Coronary artery (tissue), 2 donors: ENCODE measurements around the gene CSE1L.
"Not testable (repeated sequence)": the region's sequence is repeated elsewhere in the genome, so short reads cannot be mapped to it uniquely, and the experiment has no call there.

ENCODE experiments used
- DNase-seq: peaks from one replicate; pipeline ENCODE4 v3.0.0-alpha.2; 2017; ENCODE audit warnings: low spot score
- H3K27ac ChIP-seq, 2 donors: fragments of 200-600 bp; sonication (generic); one replicate each; pipeline ENCODE4 v1.5.1; 2016 to 2019
- H3K4me3 ChIP-seq: fragments of 200-600 bp; sonication (generic); 2 replicates; pipeline ENCODE4 v1.5.1; 2016; ENCODE audit warnings: mild to moderate bottlenecking, moderate library complexity
- CTCF ChIP-seq: fragments of 200-600 bp; sonication (generic); IDR thresholded peaks from one replicate; pipeline ENCODE4 v1.5.1; 2019; ENCODE audit warnings: antibody characterized with exemption

CSE1L gene

GRCh38 chr20:49123982-49124381 is 77.9 kb downstream of the CSE1L start:
- TF ChIP-seq CTCF = no peak
- Histone ChIP-seq H3K4me3 (no peak overlapping the region), H3K27ac (no peak overlapping the region)
- DNase-seq = peak; percentile 31

GRCh38 chr20:49132995-49133478 is 86.9 kb downstream of the CSE1L start:
- peak; percentile 2 for DNase-seq
- no peak for TF ChIP-seq CTCF
- Histone ChIP-seq H3K4me3 (no peak overlapping the region), H3K27ac (no peak overlapping the region)

- TF ChIP-seq CTCF = no peak
- H3K4me3 ChIP-seq = no peak overlapping the region
- no peak for DNase-seq
- H3K27ac ChIP-seq = no peak overlapping the region
Observed at GRCh38 chr20:49133571-49133970, 87.5 kb downstream of the CSE1L start.

- DNase-seq, H3K4me3 ChIP-seq, H3K27ac ChIP-seq: not testable (repeated sequence)
Observed at GRCh38 chr20:49134797-49135196, 88.7 kb downstream of the CSE1L start.

- no peak for DNase-seq
- Histone ChIP-seq H3K27ac (no peak overlapping the region), H3K4me3 (no peak overlapping the region)
- TF ChIP-seq CTCF = no peak
Observed at GRCh38 chr20:49136817-49137571, 90.9 kb downstream of the CSE1L start.

GRCh38 chr20:49138431-49138830 is 92.3 kb downstream of the CSE1L start:
- DNase-seq = no peak
- Histone ChIP-seq H3K27ac (no peak overlapping the region), H3K4me3 (no peak overlapping the region)
- TF ChIP-seq CTCF = no peak

- no peak overlapping the region for H3K4me3 ChIP-seq
- TF ChIP-seq CTCF = no peak
- DNase-seq = no peak
- no peak overlapping the region for H3K27ac ChIP-seq
Observed at GRCh38 chr20:49140411-49140810, 94.3 kb downstream of the CSE1L start.
